Measurements from ENCODE around the gene TMEM158.

GRCh38 chr3:45188719-45189659, 37.1 kb downstream of the TMEM158 start:
- TF ChIP-seq POLR2A (IDR thresholded peaks at IDR 0.05; ENCODE audit: low read length) (no peak), GATA1 (IDR thresholded peaks at IDR 0.05; ENCODE audit: low read depth, low read length) (no peak)

All from erythroblast (primary cell).